ENCODE results near the gene AAK1.

Gene AAK1

GRCh38 chr2:69462780-69463179 is 180.8 kb downstream of the AAK1 start:
- no peak for TF ChIP-seq POLR2A (IDR thresholded peaks at IDR 0.05; ENCODE audit: extremely low read depth, insufficient read length)
- no peak for TF ChIP-seq MAX (IDR thresholded peaks at IDR 0.05; ENCODE audit: low read depth, low read length)
- TF ChIP-seq MYC (IDR thresholded peaks at IDR 0.05; ENCODE audit: low read depth, low read length) = no peak
- no peak for TF ChIP-seq CTCF (IDR thresholded peaks at IDR 0.05; ENCODE audit: low read depth, low read length)
- DNase-seq (ENCODE audit: low read depth) = no peak
- H3K4me3 ChIP-seq (ENCODE audit: low read depth, low read length) = no peak overlapping the region

- no peak for DNase-seq (ENCODE audit: low read depth)
- no peak overlapping the region for H3K4me3 ChIP-seq (ENCODE audit: low read depth, low read length)
- TF ChIP-seq MYC (IDR thresholded peaks at IDR 0.05; ENCODE audit: low read depth, low read length) = no peak
- no peak for TF ChIP-seq MAX (IDR thresholded peaks at IDR 0.05; ENCODE audit: low read depth, low read length)
- TF ChIP-seq CTCF (IDR thresholded peaks at IDR 0.05; ENCODE audit: low read depth, low read length) = no peak
- TF ChIP-seq POLR2A (IDR thresholded peaks at IDR 0.05; ENCODE audit: extremely low read depth, insufficient read length) = no peak
Observed at GRCh38 chr2:69461404-69461803, 182.1 kb downstream of the AAK1 start.

- DNase-seq (ENCODE audit: low read depth) = no peak
- TF ChIP-seq MAX (IDR thresholded peaks at IDR 0.05; ENCODE audit: low read depth, low read length) (no peak), MYC (IDR thresholded peaks at IDR 0.05; ENCODE audit: low read depth, low read length) (no peak), CTCF (IDR thresholded peaks at IDR 0.05; ENCODE audit: low read depth, low read length) (no peak), POLR2A (IDR thresholded peaks at IDR 0.05; ENCODE audit: extremely low read depth, insufficient read length) (no peak)
- no peak overlapping the region for H3K4me3 ChIP-seq (ENCODE audit: low read depth, low read length)
Observed at GRCh38 chr2:69459936-69460335, 183.6 kb downstream of the AAK1 start.

- peak; percentile 46 for DNase-seq (ENCODE audit: low read depth)
- no peak overlapping the region for H3K4me3 ChIP-seq (ENCODE audit: low read depth, low read length)
- TF ChIP-seq POLR2A (IDR thresholded peaks at IDR 0.05; ENCODE audit: extremely low read depth, insufficient read length) (no peak), MYC (IDR thresholded peaks at IDR 0.05; ENCODE audit: low read depth, low read length) (no peak), MAX (IDR thresholded peaks at IDR 0.05; ENCODE audit: low read depth, low read length) (no peak), CTCF (IDR thresholded peaks at IDR 0.05; ENCODE audit: low read depth, low read length) (no peak)
Observed at GRCh38 chr2:69456950-69457445, 186.5 kb downstream of the AAK1 start.

GRCh38 chr2:69456154-69456553 is 187.4 kb downstream of the AAK1 start:
- TF ChIP-seq MYC (IDR thresholded peaks at IDR 0.05; ENCODE audit: low read depth, low read length) (no peak), POLR2A (IDR thresholded peaks at IDR 0.05; ENCODE audit: extremely low read depth, insufficient read length) (no peak), MAX (IDR thresholded peaks at IDR 0.05; ENCODE audit: low read depth, low read length) (no peak), CTCF (IDR thresholded peaks at IDR 0.05; ENCODE audit: low read depth, low read length) (no peak)
- no peak overlapping the region for H3K4me3 ChIP-seq (ENCODE audit: low read depth, low read length)
- no peak for DNase-seq (ENCODE audit: low read depth)

Measured in NB4 (cell line).